A549 (cell line): ENCODE results near the gene WSB2. TPM values are rescaled to one million over a fixed set of nuclear protein-coding genes. Genes with fewer than 3 reads are reported as not detected.

Source experiments
- ATAC-seq, 2 experiments: fragments of 200-7000 bp in 1 of 2; fragments of >200 bp in 1 of 2; cut with Nextera tagmentation in 1 of 2; cut with Tn5 transposase in 1 of 2; 3 replicates each; pipeline versions ENCODE4 v1.8.0 to v1.9.1; 2018 to 2020; ENCODE audit warnings: mild to moderate bottlenecking in 1 of 2, moderate library complexity in 1 of 2
- CTCF ChIA-PET: fragments of 300-600 bp; sonication (Branson Sonifier 250); formaldehyde crosslinking; extraction: SDS; loops from one replicate; lab custom pipeline; 2021; ENCODE audit warnings: antibody characterized with exemption, inconsistent platforms; lab: Yijun Ruan, JAX
- POLR2A ChIA-PET: fragments of 350-600 bp; formaldehyde crosslinking; extraction: SDS; loops from one replicate; lab custom pipeline; 2021; ENCODE audit warnings: antibody characterized with exemption, inconsistent platforms; lab: Yijun Ruan, JAX
- DNase-seq, 2 experiments: peaks; one replicate each; pipeline versions ENCODE4 v3.0.0 to v3.0.0-alpha.2; 2011 to 2016; ENCODE audit warnings: low read depth in 1 of 2, low spot score in 1 of 2
- FAIRE-seq: peaks from 2 replicates; lab custom pipeline; 2011; peaks lifted over from hg19 to GRCh38; lab: Jason Lieb, UNC
- H3K27ac ChIP-seq, 2 experiments: fragments of >200 bp; sonication (Bioruptor Twin); formaldehyde crosslinking; 3 replicates each; pipeline ENCODE4 v1.5.1; 2016 to 2017
- H3K4me1 ChIP-seq: fragments of >200 bp; sonication (Bioruptor Twin); formaldehyde crosslinking; 3 replicates; pipeline ENCODE4 v1.6.1; 2016
- H3K4me2 ChIP-seq: fragments of >200 bp; sonication (Bioruptor Twin); formaldehyde crosslinking; 3 replicates; pipeline ENCODE4 v1.6.1; 2016
- H3K4me3 ChIP-seq: fragments of >200 bp; sonication (Bioruptor Twin); formaldehyde crosslinking; 3 replicates; pipeline ENCODE4 v1.5.1; 2016
- H3K9me3 ChIP-seq: fragments of >200 bp; sonication (Bioruptor Twin); formaldehyde crosslinking; 3 replicates; pipeline ENCODE4 v1.6.1; 2016
- BHLHE40 ChIP-seq: IDR thresholded peaks from 2 replicates; pipeline ENCODE4 v1.6.1; 2012; ENCODE audit warnings: low read depth, low read length, inconsistent platforms
- CBX2 ChIP-seq: fragments of 200-600 bp; sonication (generic); IDR thresholded peaks from 2 replicates; pipeline ENCODE4 v1.6.1; 2016; ENCODE audit warnings: low read depth, mild to moderate bottlenecking, borderline replicate concordance
- CEBPB ChIP-seq, 2 experiments: fragments of >200 bp in 1 of 2; sonication (Bioruptor Twin) in 1 of 2; formaldehyde crosslinking in 1 of 2; IDR thresholded peaks; 2 replicates each; pipeline ENCODE4 v1.6.1; 2012 to 2016
- CHD4 ChIP-seq: fragments of 200-600 bp; sonication (generic); IDR thresholded peaks from 2 replicates; pipeline ENCODE4 v1.6.1; 2016; ENCODE audit warnings: antibody characterized with exemption, mild to moderate bottlenecking, borderline replicate concordance
- EHF ChIP-seq: fragments of 250-450 bp; sonication (Bioruptor Pico); IDR thresholded peaks from 2 replicates; pipeline ENCODE4 v1.5.0; 2020; ENCODE audit warnings: mild to moderate bottlenecking
- EP300 ChIP-seq, 2 experiments: fragments of >200 bp; sonication (Bioruptor Twin); formaldehyde crosslinking; IDR thresholded peaks; 2 replicates in 1 of 2; 3 replicates in 1 of 2; pipeline ENCODE4 v1.6.1; 2016 to 2017
- FOSB ChIP-seq: fragments of 250-450 bp; sonication (Bioruptor Pico); IDR thresholded peaks from 2 replicates; pipeline ENCODE4 v1.5.0; 2020; ENCODE audit warnings: mild to moderate bottlenecking, moderate library complexity
- FOSL2 ChIP-seq, 2 experiments: fragments of 450-650 bp in 1 of 2; fragments of >200 bp in 1 of 2; sonication (Bioruptor Twin) in 1 of 2; formaldehyde crosslinking; IDR thresholded peaks; 2 replicates each; pipeline versions ENCODE4 v1.5.0 to v1.6.1; 2016 to 2020; ENCODE audit warnings: mild to moderate bottlenecking in 1 of 2, moderate library complexity in 1 of 2
- FOXS1 ChIP-seq: fragments of 250-450 bp; sonication (Bioruptor Pico); IDR thresholded peaks from 2 replicates; pipeline ENCODE4 v1.5.0; 2020; ENCODE audit warnings: mild to moderate bottlenecking, moderate library complexity
- GATA3 ChIP-seq: IDR thresholded peaks from 2 replicates; pipeline ENCODE4 v1.6.1; 2012; ENCODE audit warnings: borderline replicate concordance
- JUN ChIP-seq, 2 experiments: fragments of >200 bp; sonication (Bioruptor Twin); formaldehyde crosslinking; IDR thresholded peaks; 2 replicates in 1 of 2; 3 replicates in 1 of 2; pipeline ENCODE4 v1.6.1; 2016 to 2017
- KDM5A ChIP-seq: fragments of 200-600 bp; sonication (generic); IDR thresholded peaks from 2 replicates; pipeline ENCODE4 v1.6.1; 2016; ENCODE audit warnings: antibody characterized with exemption, mild to moderate bottlenecking
- MAZ ChIP-seq: fragments of 150-350 bp; IDR thresholded peaks from 2 replicates; pipeline ENCODE4 v1.6.1; 2014; ENCODE audit warnings: antibody characterized with exemption, low read depth, low read length, borderline replicate concordance
- NFE2L2 ChIP-seq: fragments of 150-350 bp; conservative IDR thresholded peaks from 2 replicates; pipeline ENCODE4 v1.6.1; 2014; ENCODE audit warnings: low read length
- PHF8 ChIP-seq: fragments of 200-600 bp; sonication (generic); IDR thresholded peaks from 2 replicates; pipeline ENCODE4 v1.6.1; 2016; ENCODE audit warnings: low read depth, mild to moderate bottlenecking, antibody characterized with exemption, moderate library complexity, borderline replicate concordance
- POLR2A ChIP-seq: IDR thresholded peaks from 2 replicates; pipeline ENCODE4 v1.6.1; 2012; ENCODE audit warnings: mild to moderate bottlenecking, low read length
- RCOR1 ChIP-seq: fragments of 150-350 bp; IDR thresholded peaks from 2 replicates; pipeline ENCODE4 v1.6.1; 2014; ENCODE audit warnings: antibody characterized with exemption, low read length, low read depth
- SREBF2 ChIP-seq: fragments of 450-650 bp; IDR thresholded peaks from 2 replicates; pipeline ENCODE4 v1.6.1; 2014; ENCODE audit warnings: mild to moderate bottlenecking, moderate library complexity
- ZFP36 ChIP-seq: fragments of 450-650 bp; IDR thresholded peaks from 2 replicates; pipeline ENCODE4 v1.6.1; 2014; ENCODE audit warnings: borderline replicate concordance; ENCODE audit not compliant: partially characterized antibody
- ZSCAN20 ChIP-seq: fragments of 250-450 bp; sonication (Bioruptor Pico); IDR thresholded peaks from 2 replicates; pipeline ENCODE4 v1.8.0; 2022; ENCODE audit warnings: mild to moderate bottlenecking, moderate library complexity
- WGBS: methylation state at CpG from one replicate; pipeline ENCODE4 v1.1.6; 2017; ENCODE audit errors: missing lambda C conversion rate; 5-methylcytosine and 5-hydroxymethylcytosine counted together
- polyA plus RNA-seq, 4 experiments: library from polyadenylated mRNA; depleted of rRNA in 3 of 4; stranded (reverse); fragments of >200 nt; fragmentation: RNase III in 1 of 4; extraction: RNeasy Plus Mini Kit Qiagen cat#74134 plus additional on column Dnase treatment in 1 of 4; gene quantifications; 2 replicates in 3 of 4; 3 replicates in 1 of 4; pipeline ENCODE4 v1.2.3, GENCODE V29; 2011 to 2017
- TF ChIP-seq, protein P1 (sequence below): IDR thresholded peaks from 2 replicates; pipeline ENCODE4 v1.6.1; 2012; ENCODE audit warnings: low read depth, borderline replicate concordance
- TF ChIP-seq, protein P2 (sequence below): IDR thresholded peaks from 2 replicates; pipeline ENCODE4 v1.6.1; 2012
- TF ChIP-seq, protein P3 (sequence below): fragments of 250-450 bp; sonication (Bioruptor Pico); IDR thresholded peaks from 2 replicates; pipeline ENCODE4 v1.5.0; 2020; ENCODE audit warnings: low read depth, mild to moderate bottlenecking, moderate library complexity
- TF ChIP-seq, protein P4 (sequence below): fragments of 200-600 bp; sonication (generic); IDR thresholded peaks from 2 replicates; pipeline ENCODE4 v1.6.1; 2016; ENCODE audit warnings: antibody characterized with exemption, mild to moderate bottlenecking, moderate library complexity
- TF ChIP-seq, protein P5 (sequence below): fragments of 450-650 bp; IDR thresholded peaks from 2 replicates; pipeline ENCODE4 v1.6.1; 2014; ENCODE audit warnings: antibody characterized with exemption
- TF ChIP-seq, protein P6 (sequence below): fragments of 250-450 bp; sonication (Bioruptor Pico); IDR thresholded peaks from 2 replicates; pipeline ENCODE4 v1.5.0; 2021; ENCODE audit warnings: mild to moderate bottlenecking, moderate library complexity, borderline replicate concordance
- TF ChIP-seq, protein P7 (sequence below): fragments of 150-350 bp; IDR thresholded peaks from 2 replicates; pipeline ENCODE4 v1.6.1; 2014; ENCODE audit warnings: low read depth, mild to moderate bottlenecking, low read length

The WSB2 gene
- polyA plus RNA-seq, 2 of the 4 experiments (the other 2 are of a cell fraction), result 40.5 to 93.5 TPM

DNA sequence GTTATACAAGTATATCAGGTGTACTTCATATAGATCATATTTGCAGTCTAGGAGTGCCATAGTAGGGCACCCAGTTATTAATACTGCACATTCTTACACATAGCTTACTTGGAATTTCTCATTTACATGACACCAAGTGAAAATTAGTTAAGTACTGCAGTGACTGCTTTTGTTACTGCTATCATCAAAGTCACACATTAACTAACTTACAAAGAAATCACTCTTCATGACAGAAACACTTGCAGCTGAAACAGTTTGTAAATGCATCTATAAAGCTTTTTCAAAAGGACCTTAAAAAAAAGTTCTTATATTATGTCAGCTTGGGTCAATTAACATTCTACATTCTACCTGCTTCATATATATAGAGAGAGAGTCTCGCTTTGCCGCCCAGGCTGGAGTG is 62.3 kb downstream of the WSB2 start:
- no peak for DNase-seq
- 92% methylated on average over 2 of the region's 2 CpGs for WGBS
- POLR2A ChIA-PET, result no interaction called here

DNA sequence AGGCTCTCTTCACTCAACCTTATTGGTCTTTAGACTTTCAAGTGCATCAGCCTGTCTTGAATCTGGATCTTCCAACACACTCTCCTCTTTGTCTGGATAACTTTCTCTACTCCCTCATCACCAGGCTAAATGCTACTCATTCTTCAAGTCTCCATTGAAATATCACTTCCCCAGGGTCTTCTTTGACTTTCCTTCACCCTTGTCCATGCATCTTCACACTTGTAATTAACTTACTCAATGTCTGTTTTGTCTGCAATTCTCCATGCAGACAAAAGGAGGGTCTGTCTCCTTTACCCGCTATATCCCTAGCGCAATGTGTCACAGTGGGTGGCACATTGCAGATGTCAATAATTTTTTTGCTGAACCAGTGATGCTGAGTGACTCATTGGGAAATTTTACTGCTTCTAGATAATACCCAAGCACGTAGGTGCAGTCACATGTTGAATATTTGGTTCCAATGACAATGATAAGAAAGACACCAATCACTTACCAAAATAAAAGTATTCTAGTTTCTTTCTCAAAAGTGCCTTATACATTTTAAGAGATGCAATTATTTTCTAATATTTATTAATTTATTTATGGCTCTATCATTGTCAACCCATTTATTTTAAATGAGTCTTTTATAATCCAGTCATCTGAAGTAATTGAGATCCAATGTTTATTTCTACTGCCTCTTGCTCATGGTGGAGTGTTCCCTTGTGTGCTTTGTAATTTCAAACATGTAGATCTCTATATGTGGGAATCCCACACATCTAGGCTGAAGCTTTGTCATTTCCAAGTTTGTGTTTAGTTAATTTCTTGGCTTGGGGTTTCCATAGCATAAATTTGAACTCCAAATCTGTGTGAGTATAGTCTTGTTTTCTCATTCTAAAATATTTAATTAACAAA is 66.2 kb downstream of the WSB2 start:
- H3K9me3 ChIP-seq, result peaks cover 9% of the 10 kb centered on the region; the same call in 1 of the 3 replicates
- ChIA-PET CTCF (no interaction called here), POLR2A (no interaction called here)
- no peak overlapping the region for H3K4me2 ChIP-seq
- no peak overlapping the region for H3K4me3 ChIP-seq
- ATAC-seq, result no peak
- WGBS, result 52% methylated on average over 3 of the region's 3 CpGs
- H3K27ac ChIP-seq, result no peak overlapping the region
- no peaks in the 10 kb centered on the region for H3K4me1 ChIP-seq
- no peak for DNase-seq
- FAIRE-seq, result no peak
- no peak for TF ChIP-seq ZSCAN20
- TF ChIP-seq, protein P1, sequence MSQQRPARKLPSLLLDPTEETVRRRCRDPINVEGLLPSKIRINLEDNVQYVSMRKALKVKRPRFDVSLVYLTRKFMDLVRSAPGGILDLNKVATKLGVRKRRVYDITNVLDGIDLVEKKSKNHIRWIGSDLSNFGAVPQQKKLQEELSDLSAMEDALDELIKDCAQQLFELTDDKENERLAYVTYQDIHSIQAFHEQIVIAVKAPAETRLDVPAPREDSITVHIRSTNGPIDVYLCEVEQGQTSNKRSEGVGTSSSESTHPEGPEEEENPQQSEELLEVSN, result no peak
- TF ChIP-seq, protein P2, sequence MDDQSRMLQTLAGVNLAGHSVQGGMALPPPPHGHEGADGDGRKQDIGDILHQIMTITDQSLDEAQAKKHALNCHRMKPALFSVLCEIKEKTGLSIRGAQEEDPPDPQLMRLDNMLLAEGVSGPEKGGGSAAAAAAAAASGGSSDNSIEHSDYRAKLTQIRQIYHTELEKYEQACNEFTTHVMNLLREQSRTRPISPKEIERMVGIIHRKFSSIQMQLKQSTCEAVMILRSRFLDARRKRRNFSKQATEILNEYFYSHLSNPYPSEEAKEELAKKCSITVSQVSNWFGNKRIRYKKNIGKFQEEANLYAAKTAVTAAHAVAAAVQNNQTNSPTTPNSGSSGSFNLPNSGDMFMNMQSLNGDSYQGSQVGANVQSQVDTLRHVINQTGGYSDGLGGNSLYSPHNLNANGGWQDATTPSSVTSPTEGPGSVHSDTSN, result no peak
- TF ChIP-seq, protein P3, sequence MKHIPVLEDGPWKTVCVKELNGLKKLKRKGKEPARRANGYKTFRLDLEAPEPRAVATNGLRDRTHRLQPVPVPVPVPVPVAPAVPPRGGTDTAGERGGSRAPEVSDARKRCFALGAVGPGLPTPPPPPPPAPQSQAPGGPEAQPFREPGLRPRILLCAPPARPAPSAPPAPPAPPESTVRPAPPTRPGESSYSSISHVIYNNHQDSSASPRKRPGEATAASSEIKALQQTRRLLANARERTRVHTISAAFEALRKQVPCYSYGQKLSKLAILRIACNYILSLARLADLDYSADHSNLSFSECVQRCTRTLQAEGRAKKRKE (CRISPR knock-in tag), result no peak
- TF ChIP-seq CBX2, result no peak
- no peak for TF ChIP-seq FOSB (CRISPR knock-in tag)
- TF ChIP-seq CHD4, result no peak
- no peak for TF ChIP-seq NFE2L2
- TF ChIP-seq GATA3, result no peak
- TF ChIP-seq FOXS1 (CRISPR knock-in tag), result no peak
- no peak for TF ChIP-seq EP300 (IDR thresholded peaks at IDR 0.05)
- no peak for TF ChIP-seq SREBF2
- no peak for TF ChIP-seq MAZ
- TF ChIP-seq, protein P4, sequence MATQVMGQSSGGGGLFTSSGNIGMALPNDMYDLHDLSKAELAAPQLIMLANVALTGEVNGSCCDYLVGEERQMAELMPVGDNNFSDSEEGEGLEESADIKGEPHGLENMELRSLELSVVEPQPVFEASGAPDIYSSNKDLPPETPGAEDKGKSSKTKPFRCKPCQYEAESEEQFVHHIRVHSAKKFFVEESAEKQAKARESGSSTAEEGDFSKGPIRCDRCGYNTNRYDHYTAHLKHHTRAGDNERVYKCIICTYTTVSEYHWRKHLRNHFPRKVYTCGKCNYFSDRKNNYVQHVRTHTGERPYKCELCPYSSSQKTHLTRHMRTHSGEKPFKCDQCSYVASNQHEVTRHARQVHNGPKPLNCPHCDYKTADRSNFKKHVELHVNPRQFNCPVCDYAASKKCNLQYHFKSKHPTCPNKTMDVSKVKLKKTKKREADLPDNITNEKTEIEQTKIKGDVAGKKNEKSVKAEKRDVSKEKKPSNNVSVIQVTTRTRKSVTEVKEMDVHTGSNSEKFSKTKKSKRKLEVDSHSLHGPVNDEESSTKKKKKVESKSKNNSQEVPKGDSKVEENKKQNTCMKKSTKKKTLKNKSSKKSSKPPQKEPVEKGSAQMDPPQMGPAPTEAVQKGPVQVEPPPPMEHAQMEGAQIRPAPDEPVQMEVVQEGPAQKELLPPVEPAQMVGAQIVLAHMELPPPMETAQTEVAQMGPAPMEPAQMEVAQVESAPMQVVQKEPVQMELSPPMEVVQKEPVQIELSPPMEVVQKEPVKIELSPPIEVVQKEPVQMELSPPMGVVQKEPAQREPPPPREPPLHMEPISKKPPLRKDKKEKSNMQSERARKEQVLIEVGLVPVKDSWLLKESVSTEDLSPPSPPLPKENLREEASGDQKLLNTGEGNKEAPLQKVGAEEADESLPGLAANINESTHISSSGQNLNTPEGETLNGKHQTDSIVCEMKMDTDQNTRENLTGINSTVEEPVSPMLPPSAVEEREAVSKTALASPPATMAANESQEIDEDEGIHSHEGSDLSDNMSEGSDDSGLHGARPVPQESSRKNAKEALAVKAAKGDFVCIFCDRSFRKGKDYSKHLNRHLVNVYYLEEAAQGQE, result no peak
- no peak for TF ChIP-seq ZFP36
- TF ChIP-seq RCOR1, result no peak
- TF ChIP-seq, protein P5, sequence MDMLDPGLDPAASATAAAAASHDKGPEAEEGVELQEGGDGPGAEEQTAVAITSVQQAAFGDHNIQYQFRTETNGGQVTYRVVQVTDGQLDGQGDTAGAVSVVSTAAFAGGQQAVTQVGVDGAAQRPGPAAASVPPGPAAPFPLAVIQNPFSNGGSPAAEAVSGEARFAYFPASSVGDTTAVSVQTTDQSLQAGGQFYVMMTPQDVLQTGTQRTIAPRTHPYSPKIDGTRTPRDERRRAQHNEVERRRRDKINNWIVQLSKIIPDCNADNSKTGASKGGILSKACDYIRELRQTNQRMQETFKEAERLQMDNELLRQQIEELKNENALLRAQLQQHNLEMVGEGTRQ, result no peak

More for the DNA sequence above, 62.3 kb downstream of the WSB2 start:
- CTCF ChIA-PET, result interaction anchor here (0.6 to 1.1 kb wide), 3 partner anchors 24 to 142 kb away, joined by 3 to 4 read pairs (median 3); no protein-coding TSS in a partner anchor
- H3K27ac ChIP-seq, result no peak overlapping the region
- TF ChIP-seq, protein P6, sequence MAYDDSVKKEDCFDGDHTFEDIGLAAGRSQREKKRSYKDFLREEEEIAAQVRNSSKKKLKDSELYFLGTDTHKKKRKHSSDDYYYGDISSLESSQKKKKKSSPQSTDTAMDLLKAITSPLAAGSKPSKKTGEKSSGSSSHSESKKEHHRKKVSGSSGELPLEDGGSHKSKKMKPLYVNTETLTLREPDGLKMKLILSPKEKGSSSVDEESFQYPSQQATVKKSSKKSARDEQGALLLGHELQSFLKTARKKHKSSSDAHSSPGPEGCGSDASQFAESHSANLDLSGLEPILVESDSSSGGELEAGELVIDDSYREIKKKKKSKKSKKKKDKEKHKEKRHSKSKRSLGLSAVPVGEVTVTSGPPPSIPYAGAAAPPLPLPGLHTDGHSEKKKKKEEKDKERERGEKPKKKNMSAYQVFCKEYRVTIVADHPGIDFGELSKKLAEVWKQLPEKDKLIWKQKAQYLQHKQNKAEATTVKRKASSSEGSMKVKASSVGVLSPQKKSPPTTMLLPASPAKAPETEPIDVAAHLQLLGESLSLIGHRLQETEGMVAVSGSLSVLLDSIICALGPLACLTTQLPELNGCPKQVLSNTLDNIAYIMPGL (CRISPR knock-in tag), result no peak
- TF ChIP-seq ZSCAN20 (no peak), JUN (IDR thresholded peaks at IDR 0.05) (no peak), KDM5A (no peak), CEBPB (IDR thresholded peaks at IDR 0.05) (no peak), FOXS1 (CRISPR knock-in tag) (no peak), PHF8 (no peak), FOSL2 (IDR thresholded peaks at IDR 0.05) (no peak), FOSL2 (CRISPR knock-in tag; IDR thresholded peaks at IDR 0.05) (no peak), POLR2A (no peak), ZFP36 (no peak), EHF (CRISPR knock-in tag) (no peak), GATA3 (no peak), NFE2L2 (no peak), RCOR1 (no peak), BHLHE40 (no peak)
- TF ChIP-seq, protein P7, sequence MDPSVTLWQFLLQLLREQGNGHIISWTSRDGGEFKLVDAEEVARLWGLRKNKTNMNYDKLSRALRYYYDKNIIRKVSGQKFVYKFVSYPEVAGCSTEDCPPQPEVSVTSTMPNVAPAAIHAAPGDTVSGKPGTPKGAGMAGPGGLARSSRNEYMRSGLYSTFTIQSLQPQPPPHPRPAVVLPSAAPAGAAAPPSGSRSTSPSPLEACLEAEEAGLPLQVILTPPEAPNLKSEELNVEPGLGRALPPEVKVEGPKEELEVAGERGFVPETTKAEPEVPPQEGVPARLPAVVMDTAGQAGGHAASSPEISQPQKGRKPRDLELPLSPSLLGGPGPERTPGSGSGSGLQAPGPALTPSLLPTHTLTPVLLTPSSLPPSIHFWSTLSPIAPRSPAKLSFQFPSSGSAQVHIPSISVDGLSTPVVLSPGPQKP, result no peak
- H3K4me3 ChIP-seq, result no peak overlapping the region
- peaks cover 9% of the 10 kb centered on the region; the same call in 1 of the 3 replicates for H3K9me3 ChIP-seq
- FAIRE-seq (no peak), ATAC-seq (no peak)
- H3K4me2 ChIP-seq, result no peak overlapping the region
- no peaks in the 10 kb centered on the region for H3K4me1 ChIP-seq
